Measurements from ENCODE around the gene ZBTB1.

The ZBTB1 gene

GRCh38 chr14:64573109-64573508 lies 68.5 kb downstream of the ZBTB1 start:
- peak; percentile 37 for DNase-seq

All from femur (tissue), 1 donor.